ENCODE measurements around the gene AZGP1.
A peak's percentile ranks its signal among the peaks of the same experiment; 100 is the strongest.
"Not testable (repeated sequence)": the region's sequence is repeated elsewhere in the genome, so short reads cannot be mapped to it uniquely, and the experiment has no call there.

The AZGP1 gene

DNA sequence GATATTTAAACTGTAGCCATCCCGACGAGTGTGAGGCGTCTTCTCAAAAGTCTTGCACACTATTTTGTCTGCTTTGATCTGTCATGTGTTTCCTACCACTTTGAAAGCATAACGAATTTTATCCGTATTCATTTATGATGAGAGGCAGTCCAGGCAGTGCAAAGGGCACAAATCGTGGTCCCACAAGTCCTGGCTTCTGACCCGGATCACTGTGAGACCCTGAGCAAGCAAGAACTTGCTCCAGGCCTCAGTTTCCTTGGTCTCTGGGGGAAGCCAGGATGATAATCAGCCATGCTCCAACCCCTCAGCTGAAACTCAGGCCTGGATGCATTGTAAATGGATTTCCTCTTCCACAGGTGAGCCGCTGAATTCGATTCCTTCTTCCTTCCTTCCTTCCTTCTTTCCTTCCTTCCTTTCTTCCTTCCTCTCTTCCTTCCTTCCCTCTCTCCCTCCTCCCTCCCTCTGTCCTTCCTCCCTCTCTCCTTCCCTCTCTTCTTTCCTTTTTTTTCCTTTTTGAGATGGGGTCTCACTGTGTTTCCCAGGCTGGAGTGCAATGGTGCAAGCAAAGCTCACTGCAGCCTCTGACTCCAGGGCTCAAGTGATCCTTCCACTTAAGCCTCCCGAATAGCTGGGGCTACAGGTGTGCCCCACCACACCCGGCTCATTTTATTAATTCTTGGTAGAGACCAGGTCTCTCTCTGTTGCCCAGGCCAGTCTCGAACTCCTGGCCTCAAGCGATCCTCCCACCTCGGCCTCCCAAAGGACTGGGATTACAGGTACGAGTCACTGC is 21.1 kb upstream of the AZGP1 start:
- DNase-seq: no peak

DNA sequence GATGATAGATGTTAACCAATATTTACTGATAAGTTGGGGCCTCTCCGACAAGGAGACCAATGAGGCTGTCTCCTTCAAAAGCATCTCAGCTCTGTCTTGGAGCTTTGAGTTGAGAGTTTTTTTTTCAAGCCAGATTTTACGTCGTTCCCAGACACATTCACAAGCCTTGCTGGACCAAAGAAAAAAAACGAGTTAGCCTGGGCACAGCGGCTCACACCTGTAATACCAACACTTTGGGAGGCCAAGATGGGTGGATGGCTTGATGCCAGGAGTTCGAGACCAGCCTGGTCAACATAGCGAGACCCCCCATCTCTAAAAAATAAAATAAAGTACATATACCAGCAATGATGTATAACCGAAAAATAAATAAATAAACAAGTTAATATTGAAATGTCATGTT is 19.0 kb upstream of the AZGP1 start:
- DNase-seq: no peak

DNA sequence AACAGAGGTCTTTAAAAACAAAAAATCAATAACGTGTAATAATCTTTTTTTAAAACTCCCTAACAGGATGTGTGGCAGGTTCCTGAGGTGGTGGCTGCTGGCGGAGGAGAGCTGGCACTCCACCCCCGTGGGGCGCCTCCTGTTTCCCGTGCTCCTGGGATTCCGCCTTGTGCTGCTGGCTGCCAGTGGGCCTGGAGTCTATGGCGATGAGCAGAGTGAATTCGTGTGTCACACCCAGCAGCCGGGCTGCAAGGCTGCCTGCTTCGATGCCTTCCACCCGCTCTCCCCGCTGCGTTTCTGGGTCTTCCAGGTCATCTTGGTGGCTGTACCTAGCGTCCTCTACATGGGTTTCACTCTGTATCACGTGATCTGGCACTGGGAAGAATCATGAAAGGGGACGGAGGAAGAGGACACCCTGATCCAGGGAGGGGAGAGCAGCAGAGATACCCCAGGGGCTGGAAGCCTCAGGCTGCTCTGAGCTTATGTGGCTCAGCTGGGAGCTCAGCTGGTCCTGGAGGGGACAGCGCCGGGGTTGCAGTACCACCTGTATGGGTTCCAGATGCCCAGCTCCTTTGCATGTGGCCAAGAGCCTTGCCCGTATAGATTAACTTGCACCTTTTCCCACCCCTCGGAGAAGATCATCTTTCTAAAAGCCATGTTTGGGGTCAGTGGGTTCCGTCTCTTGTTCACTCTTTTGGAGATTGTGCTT is 16.7 kb upstream of the AZGP1 start:
- no peak for DNase-seq

- not testable (repeated sequence) for DNase-seq
Measured at GRCh38 chr7:99991543-99991942, 15.7 kb upstream of the AZGP1 start.

- no peak for DNase-seq
Measured at GRCh38 chr7:99990460-99990852, 14.6 kb upstream of the AZGP1 start.

DNA sequence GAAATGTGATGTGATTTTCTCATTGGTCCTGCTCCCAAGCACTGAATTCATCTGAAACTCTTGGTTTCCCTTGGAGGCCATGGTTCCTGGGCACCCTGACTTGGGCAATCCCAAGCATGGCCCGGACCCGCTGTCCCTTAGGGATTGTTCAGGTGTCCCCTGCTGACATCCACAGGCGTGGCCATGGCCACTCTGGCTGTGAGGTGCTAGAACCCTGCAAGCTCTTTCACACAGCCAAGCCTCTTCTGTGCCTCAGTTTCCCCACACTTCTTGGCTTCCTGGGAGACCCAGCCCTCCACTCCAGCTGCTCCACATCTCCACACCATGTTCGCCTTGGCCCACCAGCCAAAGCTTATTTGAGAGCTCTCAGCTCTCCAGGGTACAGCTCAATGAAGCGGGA is 12.0 kb upstream of the AZGP1 start:
- no peak for DNase-seq

GRCh38 chr7:99987306-99987705 is 11.5 kb upstream of the AZGP1 start:
- DNase-seq: not testable (repeated sequence)

DNA sequence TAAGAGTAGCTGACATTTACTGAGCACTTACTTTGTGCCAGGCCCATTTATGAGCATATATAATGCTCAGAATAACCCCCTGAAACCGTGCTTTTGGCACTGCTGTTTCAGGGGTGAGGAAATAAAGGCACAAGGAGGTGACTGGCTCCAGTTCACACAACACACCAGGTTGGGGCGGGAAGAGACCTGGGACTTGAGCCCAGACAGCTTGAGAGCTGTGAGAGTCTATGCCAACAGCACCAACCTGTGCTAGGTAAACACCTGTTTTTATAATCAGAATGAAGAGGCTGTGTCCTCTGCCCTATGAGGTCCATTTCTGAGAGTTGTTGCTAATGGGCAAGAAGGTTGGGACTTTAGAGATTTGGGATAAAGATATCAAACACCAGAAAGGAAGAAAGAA is 8.8 kb upstream of the AZGP1 start:
- no peak for DNase-seq

DNA sequence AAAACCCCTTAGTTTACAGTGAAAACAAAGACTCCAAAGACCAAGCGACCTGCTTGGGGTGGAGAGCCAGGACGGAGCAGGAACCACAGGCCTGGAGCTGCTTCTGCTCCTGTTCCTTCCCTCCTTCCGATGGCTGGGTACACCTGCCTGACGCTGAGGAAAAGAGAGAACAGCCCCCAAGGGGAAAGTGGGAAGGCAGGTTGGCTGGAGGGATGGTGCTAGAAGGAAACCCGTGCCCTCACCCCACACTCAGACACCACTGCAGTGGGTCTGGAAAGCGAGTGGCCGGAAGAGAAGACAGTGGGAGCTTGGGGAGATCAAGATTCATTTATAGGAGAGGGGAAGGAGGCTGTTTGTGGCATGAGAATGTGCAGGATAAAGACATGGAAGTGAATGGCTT is 5.2 kb upstream of the AZGP1 start:
- DNase-seq: not testable (repeated sequence)

- not testable (repeated sequence) for DNase-seq
Measured at GRCh38 chr7:99980448-99980872, 4.6 kb upstream of the AZGP1 start.

GRCh38 chr7:99979814-99980225 is 4.0 kb upstream of the AZGP1 start:
- DNase-seq: peak; percentile 12 to 41

DNA sequence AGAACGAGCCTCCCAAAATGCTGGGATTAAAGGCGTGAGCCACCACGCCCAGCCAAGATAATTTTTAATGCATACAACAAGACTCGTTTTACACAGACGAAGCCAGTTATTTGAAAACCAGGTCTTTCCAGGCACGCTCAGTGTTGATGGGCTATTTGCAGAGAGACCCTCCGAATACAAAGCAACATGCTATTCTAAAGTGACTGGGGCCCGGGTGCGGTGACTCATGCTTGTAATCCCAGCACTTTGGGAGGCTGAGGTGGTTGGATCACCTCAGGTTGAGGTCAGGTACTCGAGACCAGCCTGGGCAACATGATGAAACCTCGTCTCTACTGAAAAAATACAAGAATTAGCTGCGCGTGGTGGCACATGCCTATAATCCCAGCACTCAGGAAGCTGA is 795 bp upstream of the AZGP1 start:
- DNase-seq: no peak

- DNase-seq: no peak
Measured at GRCh38 chr7:99974681-99975080, 1.1 kb downstream of the AZGP1 start.

GRCh38 chr7:99973817-99974216 is 2.0 kb downstream of the AZGP1 start:
- not testable (repeated sequence) for DNase-seq

- DNase-seq: no peak
Measured at GRCh38 chr7:99971242-99971641, 4.6 kb downstream of the AZGP1 start.

DNA sequence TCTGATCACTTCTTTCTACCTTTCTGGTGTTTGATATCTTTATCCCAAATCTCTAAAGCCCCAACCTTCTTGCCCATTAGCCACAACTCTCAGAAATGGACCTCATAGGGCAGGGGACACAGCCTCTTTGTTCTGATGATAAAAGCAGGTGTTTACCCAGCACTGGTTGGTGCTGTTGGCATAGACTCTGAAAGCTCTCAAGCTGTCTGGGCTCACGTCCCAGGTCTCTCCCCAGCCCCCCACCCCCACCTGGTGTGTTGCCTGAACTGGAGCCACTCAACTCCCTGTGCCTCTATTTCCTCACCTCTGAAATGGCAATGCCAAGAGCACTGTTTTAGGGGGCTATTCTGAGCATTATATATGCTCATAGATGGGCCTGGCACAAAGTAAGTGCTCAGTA is 6.0 kb downstream of the AZGP1 start:
- DNase-seq: not testable (repeated sequence)

- no peak for DNase-seq
Measured at GRCh38 chr7:99969298-99969697, 6.5 kb downstream of the AZGP1 start.

DNA sequence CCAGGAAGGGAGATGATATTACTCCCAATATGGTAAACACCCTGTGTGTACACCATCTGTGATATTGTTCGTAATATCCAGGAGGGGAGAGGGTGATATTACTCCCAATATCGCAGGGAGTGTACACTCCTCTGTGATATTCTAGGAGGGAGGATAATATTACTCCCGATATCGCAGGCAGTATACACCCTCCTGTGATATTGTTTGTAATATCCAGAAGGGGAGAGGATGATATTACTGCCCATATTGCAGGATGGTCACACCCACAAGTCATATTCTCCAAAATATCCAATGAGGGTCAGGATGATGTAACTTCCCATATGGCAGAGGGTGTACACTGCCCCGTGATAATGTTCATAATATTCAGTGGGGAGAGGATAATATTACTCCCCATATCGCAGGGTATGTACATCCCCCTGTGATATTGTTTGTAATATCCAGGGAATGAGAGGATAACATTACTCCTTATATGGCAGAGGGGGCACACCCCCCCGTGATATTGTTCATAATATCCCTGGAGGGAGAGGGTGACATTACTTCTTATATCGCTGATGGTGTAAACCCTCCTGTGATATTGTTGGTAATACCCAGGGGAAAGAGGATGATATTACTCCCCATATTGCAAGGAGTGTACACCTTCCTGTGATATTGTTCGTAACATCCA is 17.1 kb downstream of the AZGP1 start:
- no peak for DNase-seq

- no peak for DNase-seq
Measured at GRCh38 chr7:99955247-99955646, 20.6 kb downstream of the AZGP1 start.

DNA sequence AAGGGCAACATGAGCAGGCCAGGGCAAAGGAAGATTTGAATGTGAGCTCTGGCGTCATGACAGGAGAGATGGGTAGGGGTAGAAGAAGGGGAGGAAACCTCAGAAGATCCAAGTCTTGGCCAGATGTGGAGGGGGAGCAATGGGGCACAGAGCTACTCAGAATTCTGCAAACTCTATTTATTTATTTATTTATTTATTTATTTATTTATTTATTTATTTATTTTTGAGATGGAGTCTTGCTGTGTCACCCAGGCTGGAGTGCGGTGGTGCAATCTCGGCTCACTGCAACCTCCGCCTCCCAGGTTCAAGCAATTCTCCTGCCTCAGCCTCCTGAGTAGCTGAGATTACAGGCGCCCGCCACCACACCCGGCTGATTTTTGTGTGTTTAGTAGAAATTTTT is 21.2 kb downstream of the AZGP1 start:
- not testable (repeated sequence) for DNase-seq

DNA sequence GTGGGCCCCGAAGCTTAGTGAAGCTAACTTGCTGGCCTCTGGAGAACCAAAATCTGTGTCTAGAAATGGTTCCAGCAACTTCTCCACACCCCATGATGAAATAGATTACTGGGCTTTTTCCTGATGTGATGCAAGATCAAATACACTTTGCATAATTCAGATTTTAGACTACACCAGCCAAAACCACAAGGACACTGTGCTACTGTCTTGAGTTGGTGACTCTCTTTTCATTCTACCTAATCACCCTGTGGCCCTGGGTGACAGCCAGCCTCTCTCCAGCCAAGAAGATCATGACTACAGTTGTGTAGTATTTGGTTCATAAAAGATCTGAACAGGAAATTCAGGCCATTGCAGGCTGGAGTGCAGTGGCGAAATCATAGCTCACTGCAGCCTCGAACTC is 22.2 kb downstream of the AZGP1 start:
- peak; percentile 7 to 21 for DNase-seq

- DNase-seq: not testable (repeated sequence)
Measured at GRCh38 chr7:99952649-99953048, 23.2 kb downstream of the AZGP1 start.

- DNase-seq: not testable (repeated sequence)
Measured at GRCh38 chr7:99950819-99951218, 25.0 kb downstream of the AZGP1 start.
